NCI-H1436 treated with DMSO at 0.1 percent for 48 hours (cell line): ENCODE measurements around the gene TMEM250.

ENCODE experiments used
- DNase-seq: peaks from one replicate; lab custom pipeline; 2025; lab: John Stamatoyannopoulos, UW

Gene TMEM250

GRCh38 chr9:136132512-136133050 lies 13.9 kb upstream of the TMEM250 start:
- DNase-seq = no peak

GRCh38 chr9:136131629-136132511 lies 13.2 kb upstream of the TMEM250 start:
- no peak for DNase-seq

- DNase-seq = no peak
These were observed 10.5 kb upstream of the TMEM250 start for GRCh38 chr9:136129176-136129575.

- DNase-seq = no peak
These were observed 9.8 kb upstream of the TMEM250 start for GRCh38 chr9:136128436-136128835.

- DNase-seq = no peak
These were observed 8.6 kb upstream of the TMEM250 start for GRCh38 chr9:136127313-136127712.

- DNase-seq = no peak
These were observed 6.5 kb upstream of the TMEM250 start for GRCh38 chr9:136124976-136125692.

GRCh38 chr9:136122425-136123383 lies 4.0 kb upstream of the TMEM250 start:
- no peak for DNase-seq

GRCh38 chr9:136121801-136122200 lies 3.1 kb upstream of the TMEM250 start:
- no peak for DNase-seq

GRCh38 chr9:136120438-136120844 lies 1.8 kb upstream of the TMEM250 start:
- DNase-seq = no peak

- DNase-seq = no peak
These were observed 1.3 kb upstream of the TMEM250 start for GRCh38 chr9:136119883-136120393.

GRCh38 chr9:136119061-136119882 lies 597 bp upstream of the TMEM250 start:
- DNase-seq = no peak

GRCh38 chr9:136117916-136118319 lies 757 bp downstream of the TMEM250 start:
- no peak for DNase-seq

- no peak for DNase-seq
These were observed 1.3 kb downstream of the TMEM250 start for GRCh38 chr9:136117291-136117915.

- DNase-seq = no peak
These were observed 2.1 kb downstream of the TMEM250 start for GRCh38 chr9:136116360-136117098.

GRCh38 chr9:136115641-136116359 lies 2.9 kb downstream of the TMEM250 start:
- DNase-seq = no peak

- DNase-seq = no peak
These were observed 3.5 kb downstream of the TMEM250 start for GRCh38 chr9:136115206-136115605.

GRCh38 chr9:136114610-136115009 lies 4.1 kb downstream of the TMEM250 start:
- DNase-seq = no peak

GRCh38 chr9:136112541-136112940 lies 6.1 kb downstream of the TMEM250 start:
- no peak for DNase-seq

GRCh38 chr9:136111910-136112309 lies 6.8 kb downstream of the TMEM250 start:
- no peak for DNase-seq
